NOMO-1 treated with dmso at 0.1 percent for 144 hours (cell line): Measurements from ENCODE around the gene SUSD5.
"Not testable (repeated sequence)": the region's sequence is repeated elsewhere in the genome, so short reads cannot be mapped to it uniquely, and the experiment has no call there.

Experiments used
- DNase-seq: peaks from one replicate; lab custom pipeline; 2025; ENCODE audit not compliant: unreplicated experiment; lab: John Stamatoyannopoulos, UW

Gene SUSD5

DNA sequence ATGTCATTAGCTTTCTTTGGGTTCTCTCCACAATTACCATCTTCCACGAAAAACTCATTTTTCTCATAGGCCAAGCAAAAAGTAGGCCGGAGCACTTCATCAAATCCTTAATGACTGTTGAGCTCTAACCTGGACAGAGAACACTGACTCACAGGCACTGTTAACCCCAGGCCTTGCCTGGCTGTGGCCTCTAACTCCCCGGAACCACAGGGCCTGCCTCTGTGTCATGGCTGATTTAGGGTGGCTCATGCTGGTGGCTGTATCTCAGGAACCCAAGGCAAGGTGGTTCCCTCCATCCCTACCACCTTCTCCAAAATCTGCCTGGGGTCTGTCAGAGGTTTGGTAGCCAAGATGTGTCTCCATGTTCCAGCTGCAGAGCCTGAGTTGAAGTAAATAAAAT lies 101.1 kb downstream of the SUSD5 start:
- no peak for DNase-seq

DNA sequence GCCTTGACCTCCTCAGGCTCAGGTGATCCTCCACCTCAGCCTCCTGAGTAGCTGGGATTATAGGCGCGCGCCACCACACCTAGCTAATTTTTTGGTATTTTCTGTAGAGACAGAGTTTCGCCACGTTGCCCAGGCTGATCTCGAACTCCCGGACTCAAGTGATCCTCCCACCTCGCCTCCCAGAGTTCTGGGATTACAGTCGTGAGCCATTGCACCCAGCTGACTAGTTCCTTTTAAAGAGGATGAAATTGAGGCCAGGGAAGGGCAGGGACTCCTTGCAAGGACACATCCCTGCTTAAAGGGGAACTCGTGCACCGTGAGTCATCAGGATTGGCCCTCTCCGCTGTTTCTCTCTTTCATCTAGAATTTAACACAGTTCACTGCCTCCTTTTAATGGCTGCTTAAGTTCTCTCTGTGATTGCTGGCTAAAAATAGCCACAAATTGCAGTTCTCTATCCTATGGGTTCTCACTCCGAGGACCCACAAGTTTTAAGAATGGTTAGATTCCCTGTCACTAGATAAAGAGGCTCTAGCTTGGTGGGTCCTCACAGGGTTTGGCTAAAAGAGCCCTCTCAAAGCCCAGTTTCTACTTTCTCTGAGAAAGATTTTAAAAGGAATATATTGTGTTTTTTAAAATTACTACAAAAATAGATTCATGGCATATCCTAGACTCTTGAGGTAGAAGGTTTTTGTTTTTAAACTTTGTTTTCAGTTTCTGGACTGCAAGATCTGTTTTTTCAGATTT lies 103.4 kb downstream of the SUSD5 start:
- peak; percentile 76 for DNase-seq

DNA sequence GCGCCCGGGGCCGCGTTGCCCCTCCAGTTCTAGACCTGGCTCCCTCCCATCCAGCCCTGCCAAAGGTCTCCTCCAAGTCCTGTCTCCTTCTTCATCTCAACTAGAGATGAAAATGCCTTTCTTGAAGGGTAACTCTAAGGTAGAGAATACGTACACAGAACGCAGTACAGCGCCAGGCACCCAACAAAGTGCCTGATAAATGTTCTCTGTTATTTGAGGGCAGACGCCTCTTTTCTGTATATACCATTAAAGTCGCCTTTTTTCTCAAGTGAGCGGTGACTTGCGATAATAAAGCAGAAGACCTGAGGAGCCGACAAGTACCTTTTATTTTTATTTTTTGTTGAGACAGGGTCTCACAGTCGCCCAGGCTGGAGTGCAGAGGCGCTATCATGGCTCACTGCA lies 104.0 kb downstream of the SUSD5 start:
- DNase-seq = no peak

DNA sequence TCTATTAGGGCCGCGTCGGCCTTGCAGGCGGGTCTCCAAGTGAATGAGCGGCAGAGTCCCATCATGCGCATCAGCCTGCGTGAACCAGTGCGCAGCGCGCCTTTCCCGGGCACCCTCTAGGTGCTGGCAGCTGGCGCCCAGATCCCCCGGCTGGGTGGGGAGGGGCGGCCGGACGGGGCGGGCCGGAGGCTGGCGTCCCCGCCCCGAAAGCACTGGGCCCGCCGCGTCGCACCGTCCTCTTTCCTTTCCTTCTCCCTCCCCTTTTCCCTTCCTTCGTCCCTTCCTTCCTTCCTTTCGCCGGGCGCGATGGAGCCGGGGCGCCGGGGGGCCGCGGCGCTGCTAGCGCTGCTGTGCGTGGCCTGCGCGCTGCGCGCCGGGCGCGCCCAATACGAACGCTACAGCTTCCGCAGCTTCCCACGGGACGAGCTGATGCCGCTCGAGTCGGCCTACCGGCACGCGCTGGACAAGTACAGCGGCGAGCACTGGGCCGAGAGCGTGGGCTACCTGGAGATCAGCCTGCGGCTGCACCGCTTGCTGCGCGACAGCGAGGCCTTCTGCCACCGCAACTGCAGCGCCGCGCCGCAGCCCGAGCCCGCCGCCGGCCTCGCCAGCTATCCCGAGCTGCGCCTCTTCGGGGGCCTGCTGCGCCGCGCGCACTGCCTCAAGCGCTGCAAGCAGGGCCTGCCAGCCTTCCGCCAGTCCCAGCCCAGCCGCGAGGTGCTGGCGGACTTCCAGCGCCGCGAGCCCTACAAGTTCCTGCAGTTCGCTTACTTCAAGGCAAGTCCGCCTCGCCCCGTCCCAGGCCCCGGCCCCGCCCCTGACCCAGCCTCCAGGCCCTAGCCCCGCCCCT lies 104.6 kb downstream of the SUSD5 start, which contains the start of gene CRTAP:
Gene CRTAP (plus strand): TSS at position 243 of the 850 bp plus-strand sequence. CDS start 64 bp downstream, at position 307.
- peak; percentile 89 for DNase-seq

DNA sequence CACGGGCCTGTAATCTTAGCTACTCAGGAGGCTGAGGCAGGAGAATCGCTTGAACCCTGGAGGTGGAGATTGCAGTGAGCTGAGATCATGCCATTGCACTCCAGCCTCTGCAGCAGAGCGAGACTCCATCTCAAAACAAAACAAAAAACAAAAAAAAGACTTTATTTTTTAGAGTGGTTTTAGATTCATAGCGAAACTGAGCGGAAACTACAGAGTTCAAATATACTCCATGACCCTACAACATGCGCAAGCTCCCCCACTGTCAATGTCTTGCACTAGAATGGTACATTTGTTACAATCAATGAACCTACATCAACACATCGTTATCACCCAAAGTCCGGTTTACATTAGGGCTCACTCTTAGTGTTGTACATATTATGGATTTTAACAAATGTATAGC lies 107.0 kb downstream of the SUSD5 start:
- no peak for DNase-seq

DNA sequence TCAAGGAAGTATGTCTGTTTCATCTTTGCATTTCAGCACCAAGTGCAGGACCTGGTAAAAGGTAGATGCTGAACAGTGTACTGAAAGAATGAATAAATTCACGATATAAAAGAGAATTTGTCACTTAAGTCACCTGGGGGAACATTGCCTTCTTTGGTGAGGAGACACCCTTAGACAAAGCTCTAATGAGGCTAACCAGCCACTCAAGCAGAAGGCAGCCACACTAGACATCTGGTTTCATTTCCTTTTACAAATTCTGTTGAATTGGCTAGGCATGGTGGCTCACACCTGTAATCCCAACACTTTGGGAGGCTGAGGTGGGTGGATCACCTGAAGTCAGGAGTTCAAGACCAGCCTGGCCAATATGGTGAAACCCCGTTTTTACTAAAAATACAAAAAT lies 111.8 kb downstream of the SUSD5 start:
- not testable (repeated sequence) for DNase-seq

DNA sequence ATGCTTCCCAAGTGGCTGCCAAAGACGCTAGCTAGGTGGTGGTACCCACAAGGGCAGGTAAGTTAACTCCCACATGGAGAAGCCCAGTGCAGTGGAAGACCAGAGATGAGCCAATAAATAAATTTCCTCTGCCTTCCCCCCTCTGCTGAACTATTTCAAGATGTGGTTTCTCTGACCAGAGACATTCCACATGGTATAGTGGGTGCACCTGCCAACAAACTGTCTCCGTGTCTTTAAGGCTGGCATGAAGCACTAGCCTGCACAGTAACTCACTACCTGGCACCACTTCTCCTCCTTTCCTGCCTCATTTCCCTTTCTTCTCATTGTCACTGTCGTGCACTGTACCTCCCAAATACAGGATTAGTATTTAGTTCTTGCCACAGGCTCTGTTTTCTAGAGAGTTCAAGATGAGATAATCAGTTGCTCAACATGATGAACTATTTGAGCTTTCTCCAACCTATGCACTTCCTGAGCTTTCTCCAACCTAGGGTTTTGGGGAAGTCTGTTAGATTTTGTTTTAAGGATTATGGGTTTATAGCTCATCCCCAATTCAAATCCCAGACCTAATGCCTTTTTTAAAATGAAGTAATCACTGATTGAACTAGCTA lies 113.2 kb downstream of the SUSD5 start:
- DNase-seq = no peak

DNA sequence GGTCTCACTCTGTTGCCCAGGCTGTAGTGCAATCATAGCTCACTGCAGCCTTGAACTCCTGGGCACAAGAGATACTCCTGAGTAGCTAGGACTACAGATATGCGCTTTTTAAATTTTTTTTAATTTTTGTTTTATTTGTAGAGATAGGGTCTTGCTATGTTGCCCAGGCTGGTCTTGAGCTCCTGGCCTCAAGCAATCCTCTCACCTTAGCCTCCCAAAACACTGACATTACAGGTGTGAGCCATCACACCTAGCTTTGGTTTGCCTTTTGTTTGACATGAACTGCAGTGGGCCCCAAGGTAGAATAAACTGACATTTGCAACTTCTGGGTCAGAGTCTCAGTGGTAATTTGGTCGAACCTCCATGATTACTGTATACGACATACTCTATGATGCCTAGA lies 113.8 kb downstream of the SUSD5 start:
- no peak for DNase-seq

DNA sequence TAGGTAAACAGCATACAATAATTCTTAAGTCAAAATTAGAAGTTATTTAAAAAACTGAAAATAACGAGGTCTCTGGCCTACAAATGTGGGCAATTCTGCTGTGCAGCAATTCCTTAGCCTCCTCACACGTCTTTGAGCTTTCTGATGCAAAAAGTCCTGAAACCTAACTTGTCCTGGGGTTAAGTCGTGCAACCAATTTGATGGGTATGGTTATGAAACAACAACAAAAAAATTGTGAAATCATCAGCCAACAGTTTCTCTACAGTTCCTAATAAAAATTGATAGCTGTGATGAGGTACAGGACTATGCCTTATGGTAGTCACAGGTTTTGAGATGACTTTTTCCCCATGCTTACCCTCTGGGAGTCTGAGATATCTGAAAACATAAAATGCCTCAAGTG lies 115.1 kb downstream of the SUSD5 start:
- no peak for DNase-seq

DNA sequence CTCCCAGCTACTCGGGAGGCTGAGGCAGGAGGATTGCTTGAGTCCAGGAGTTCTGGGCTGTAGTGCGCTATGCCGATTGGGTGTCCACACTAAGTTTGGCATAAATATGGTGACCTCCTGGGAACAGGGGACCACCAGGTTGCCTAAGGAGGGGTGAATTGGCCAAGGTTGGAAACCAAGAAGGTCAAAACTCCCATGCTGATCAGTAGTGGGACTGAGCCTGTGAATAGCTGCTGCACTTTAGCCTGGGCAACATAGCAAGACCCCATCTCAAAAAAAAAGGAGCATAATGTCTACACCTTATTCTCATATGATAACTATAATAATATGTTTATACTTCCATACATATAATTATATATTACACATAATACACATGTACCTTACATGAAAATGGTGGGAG lies 115.6 kb downstream of the SUSD5 start:
- DNase-seq = no peak

DNA sequence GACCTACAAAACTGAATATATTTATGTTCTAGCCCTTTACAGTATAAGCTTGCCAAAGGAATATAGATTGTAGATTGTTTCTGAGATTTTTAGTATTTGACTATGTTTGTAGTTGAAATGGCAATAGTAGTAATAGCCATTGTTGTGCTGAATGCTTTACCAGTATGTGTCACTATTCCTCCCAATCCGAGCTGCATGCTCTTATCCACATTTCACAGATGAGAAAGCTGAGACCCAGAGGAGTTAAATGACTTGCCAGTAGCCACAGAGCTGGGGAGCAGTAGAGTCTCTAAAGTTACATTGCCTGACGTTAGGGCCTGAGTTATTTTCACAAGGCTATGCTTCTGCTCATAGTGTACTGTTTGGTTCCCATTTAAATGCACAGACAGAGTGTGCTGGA lies 118.4 kb downstream of the SUSD5 start:
- no peak for DNase-seq
